ENCODE measurements around the gene ISG20. TPM values are rescaled to one million over a fixed set of nuclear protein-coding genes. Genes with fewer than 3 reads are reported as not detected.

The ISG20 gene
- total RNA-seq, 6 donors from 2014 or later = 41.3 to 119 (median 67.0) TPM

- H3K27ac ChIP-seq = no peak overlapping the region
- 76 to 89% methylated on average over 7 to 8 of the region's 8 CpGs for WGBS, 2 donors
- H3K36me3 ChIP-seq = peaks cover 0 to 17% (median 1%) of the 10 kb centered on the region in 4 donors
- H3K4me1 ChIP-seq = peaks cover 0 to 3% (median 0%) of the 10 kb centered on the region in 4 donors
- ATAC-seq (ENCODE audit: low FRiP score in 2 of 2) (no peak), DNase-seq (peak in 1 of 2 donors; percentile 19)
- no peak for TF ChIP-seq EP300 (IDR thresholded peaks at IDR 0.05)
- no peaks in the 10 kb centered on the region for H3K9me3 ChIP-seq
- no peak overlapping the region for H3K4me3 ChIP-seq
- no peaks in the 10 kb centered on the region for H3K27me3 ChIP-seq
These were observed 17.1 kb downstream of the ISG20 start for GRCh38 chr15:88655800-88656488.

- no peaks in the 10 kb centered on the region for H3K27me3 ChIP-seq
- TF ChIP-seq POLR2AphosphoS5 (IDR thresholded peaks at IDR 0.05) = no peak
- TF ChIP-seq CTCF (IDR thresholded peaks at IDR 0.05) = no peak
- TF ChIP-seq EP300 (IDR thresholded peaks at IDR 0.05) = no peak
- TF ChIP-seq POLR2A (IDR thresholded peaks at IDR 0.05) = no peak
- peak in 1 of 2 donors; percentile 21 for DNase-seq
- H3K36me3 ChIP-seq = peaks cover 0 to 17% (median 1%) of the 10 kb centered on the region in 4 donors
- no peaks in the 10 kb centered on the region for H3K9me3 ChIP-seq
- peaks cover 0 to 3% (median 0%) of the 10 kb centered on the region in 4 donors for H3K4me1 ChIP-seq
- no peak overlapping the region for H3K4me3 ChIP-seq
- 75 to 83% methylated on average over 5 to 10 of the region's 10 CpGs for WGBS, 2 donors
- no peak overlapping the region for H3K27ac ChIP-seq
- no peak for ATAC-seq (ENCODE audit: low FRiP score in 2 of 2)
These were observed 18.0 kb downstream of the ISG20 start for GRCh38 chr15:88656760-88657221.

GRCh38 chr15:88657326-88658069 is 18.7 kb downstream of the ISG20 start:
- Histone ChIP-seq H3K36me3 (peaks cover 0 to 17% (median 1%) of the 10 kb centered on the region in 4 donors), H3K9me3 (no peaks in the 10 kb centered on the region), H3K4me3 (no peak overlapping the region), H3K27me3 (no peaks in the 10 kb centered on the region), H3K27ac (no peak overlapping the region), H3K4me1 (peaks cover 0 to 3% (median 0%) of the 10 kb centered on the region in 4 donors)
- peak in 1 of 2 donors; percentile 34 for ATAC-seq (ENCODE audit: low FRiP score in 2 of 2)
- peak in 1 of 2 donors; percentile 23 for DNase-seq
- 53 to 59% methylated on average over 8 to 13 of the region's 13 CpGs for WGBS, 2 donors
- TF ChIP-seq CTCF (IDR thresholded peaks at IDR 0.05) (peak; percentile 17 to 52 (median 46)), POLR2A (IDR thresholded peaks at IDR 0.05) (no peak)

GRCh38 chr15:88658070-88658965 is 19.5 kb downstream of the ISG20 start:
- 77 to 79% methylated on average over 13 of the region's 13 CpGs for WGBS, 2 donors
- Histone ChIP-seq H3K4me1 (no peaks in the 10 kb centered on the region), H3K27ac (no peak overlapping the region), H3K27me3 (no peaks in the 10 kb centered on the region), H3K9me3 (no peaks in the 10 kb centered on the region), H3K4me3 (no peak overlapping the region), H3K36me3 (peaks cover 0 to 15% (median 1%) of the 10 kb centered on the region in 4 donors)
- no peak for ATAC-seq (ENCODE audit: low FRiP score in 2 of 2)
- TF ChIP-seq POLR2AphosphoS5 (IDR thresholded peaks at IDR 0.05) (no peak), EP300 (IDR thresholded peaks at IDR 0.05) (no peak), POLR2A (IDR thresholded peaks at IDR 0.05) (no peak), CTCF (IDR thresholded peaks at IDR 0.05) (no peak)
- no peak for DNase-seq
